HCT116 (cell line): ENCODE results near the gene IL22RA2. TPM values are rescaled to one million over a fixed set of nuclear protein-coding genes. Genes with fewer than 3 reads are reported as not detected.

Experiments used
- ATAC-seq: fragments of 200-7000 bp; cut with Tn5 transposase; 2 replicates; pipeline ENCODE4 v1.9.1; 2020; ENCODE audit warnings: mild to moderate bottlenecking, moderate library complexity
- BruUV-seq: library from RNA; stranded (reverse); fragments of 400-500 nt; replicated peaks from 2 replicates; lab custom pipeline; 2021; lab: Mats Ljungman, UMichigan
- CTCF ChIA-PET: fragments of 300-600 bp; sonication (Branson Sonifier 250); formaldehyde crosslinking; loops from one replicate; lab custom pipeline; 2021; ENCODE audit warnings: antibody characterized with exemption; lab: Charles Lee
- POLR2A ChIA-PET: fragments of 300-600, 350-600 bp; sonication (Branson Sonifier 250); formaldehyde crosslinking; loops from one replicate; lab custom pipeline; 2021; ENCODE audit warnings: antibody characterized with exemption; lab: Charles Lee
- RAD21 ChIA-PET, 2 experiments: fragments of 300-600 bp; sonication (Branson Sonifier 250); formaldehyde crosslinking; loops; one replicate each; lab custom pipeline; 2023; ENCODE audit warnings: low total read pairs in 2 of 2; ENCODE audit not compliant: uncharacterized antibody in 2 of 2, unreplicated experiment in 2 of 2, low non-redundant PET in 1 of 2; lab: Charles Lee
- DNase-seq: peaks from one replicate; pipeline ENCODE4 v3.0.0-alpha.2; 2010; ENCODE audit warnings: low read depth, low spot score
- H2AFZ ChIP-seq: fragments of 200-600 bp; shearing (Covaris generic), sonication (generic); 2 replicates; pipeline ENCODE4 v1.6.1; 2017; ENCODE audit warnings: low read depth, mixed run types, mixed read lengths, antibody characterized with exemption, low read length; ENCODE audit not compliant: poor library complexity, severe bottlenecking
- H3K27ac ChIP-seq: 2 replicates; pipeline ENCODE4 v1.5.1; 2012; ENCODE audit warnings: low read depth, low read length
- H3K27me3 ChIP-seq: fragments of 200-600 bp; sonication (generic); 2 replicates; pipeline ENCODE4 v1.6.1; 2016; ENCODE audit warnings: mixed run types, low read length, mixed read lengths; ENCODE audit not compliant: insufficient read depth
- H3K36me3 ChIP-seq, 2 experiments: fragments of 200-500 bp in 1 of 2; fragments of 200-600 bp in 1 of 2; sonication (Bioruptor generic) in 1 of 2; sonication (generic) in 1 of 2; 2 replicates each; pipeline versions ENCODE4 v1.5.1 to v1.6.1; 2014 to 2016; ENCODE audit warnings: low read length in 2 of 2, inconsistent platforms in 1 of 2, mixed read lengths in 1 of 2, mixed run types in 1 of 2; ENCODE audit not compliant: insufficient read depth in 2 of 2, control insufficient read depth in 1 of 2
- H3K4me1 ChIP-seq, 2 experiments: fragments of 200-600 bp in 1 of 2; sonication (generic) in 1 of 2; 2 replicates each; pipeline versions ENCODE4 v1.5.1 to v1.6.1; 2012 to 2017; ENCODE audit warnings: low read length in 2 of 2, inconsistent platforms in 1 of 2, mild to moderate bottlenecking in 1 of 2, mixed read lengths in 1 of 2, mixed run types in 1 of 2, moderate library complexity in 1 of 2; ENCODE audit not compliant: insufficient read depth in 2 of 2, control insufficient read depth in 1 of 2
- H3K4me2 ChIP-seq: fragments of 200-600 bp; sonication (generic); 2 replicates; pipeline ENCODE4 v1.6.1; 2017; ENCODE audit warnings: mixed run types, low read length, mixed read lengths
- H3K4me3 ChIP-seq, 2 experiments: fragments of 200-600 bp in 1 of 2; sonication (generic) in 1 of 2; replicated peaks in 1 of 2; 2 replicates each; pipeline ENCODE4 v1.5.1; 2011 to 2016; ENCODE audit warnings: low read length in 2 of 2, control low read depth in 1 of 2, low read depth in 1 of 2, mild to moderate bottlenecking in 1 of 2, mixed read lengths in 1 of 2, mixed run types in 1 of 2
- H3K79me2 ChIP-seq: fragments of 200-600 bp; sonication (generic); 2 replicates; pipeline ENCODE4 v1.6.1; 2017; ENCODE audit warnings: mild to moderate bottlenecking, mixed run types, low read length, moderate library complexity, mixed read lengths; ENCODE audit not compliant: insufficient read depth
- H3K9ac ChIP-seq: fragments of 200-600 bp; sonication (generic); 2 replicates; pipeline ENCODE4 v1.6.1; 2016; ENCODE audit warnings: low read length, mixed read lengths
- H3K9me2 ChIP-seq: fragments of 200-600 bp; sonication (generic), shearing (Covaris generic); 2 replicates; pipeline ENCODE4 v1.6.1; 2017; ENCODE audit warnings: mixed run types, mild to moderate bottlenecking, moderate library complexity; ENCODE audit not compliant: insufficient read depth
- H3K9me3 ChIP-seq, 2 experiments: fragments of 200-500 bp in 1 of 2; fragments of 200-600 bp in 1 of 2; sonication (Bioruptor generic) in 1 of 2; sonication (generic) in 1 of 2; 2 replicates each; pipeline ENCODE4 v1.6.1; 2014 to 2017; ENCODE audit warnings: low read length in 2 of 2, mixed read lengths in 2 of 2, inconsistent platforms in 1 of 2, low read depth in 1 of 2, mild to moderate bottlenecking in 1 of 2, mixed run types in 1 of 2, moderate library complexity in 1 of 2; ENCODE audit not compliant: control insufficient read depth in 1 of 2, insufficient read depth in 1 of 2
- H4K20me1 ChIP-seq: fragments of 200-600 bp; sonication (generic), shearing (Covaris generic); 2 replicates; pipeline ENCODE4 v1.6.1; 2017; ENCODE audit warnings: mixed run types, mild to moderate bottlenecking, moderate library complexity; ENCODE audit not compliant: insufficient read depth
- CBX3 ChIP-seq: IDR thresholded peaks from 2 replicates; pipeline ENCODE4 v1.6.1; 2012; ENCODE audit warnings: low read depth
- CEBPB ChIP-seq: IDR thresholded peaks from 2 replicates; pipeline ENCODE4 v1.6.1; 2012; ENCODE audit warnings: low read depth
- EGR1 ChIP-seq: IDR thresholded peaks from 2 replicates; pipeline ENCODE4 v1.6.1; 2012; ENCODE audit warnings: low read depth
- ELF1 ChIP-seq: IDR thresholded peaks from 2 replicates; pipeline ENCODE4 v1.6.1; 2012; ENCODE audit warnings: low read depth, borderline replicate concordance
- EZH2 ChIP-seq: fragments of 200-600 bp; sonication (generic); IDR thresholded peaks from 2 replicates; pipeline ENCODE4 v1.6.1; 2017; ENCODE audit warnings: antibody characterized with exemption, mixed run types
- EZH2phosphoT487 ChIP-seq: fragments of 200-600 bp; IDR thresholded peaks from 2 replicates; pipeline ENCODE4 v1.6.1; 2018; ENCODE audit warnings: antibody characterized with exemption, borderline replicate concordance
- FOSL1 ChIP-seq: IDR thresholded peaks from 2 replicates; pipeline ENCODE4 v1.6.1; 2012; ENCODE audit warnings: low read depth
- JUND ChIP-seq: IDR thresholded peaks from 2 replicates; pipeline ENCODE4 v1.6.1; 2012
- MAX ChIP-seq: IDR thresholded peaks from 2 replicates; pipeline ENCODE4 v1.6.1; 2012
- POLR2A ChIP-seq: IDR thresholded peaks from 2 replicates; pipeline ENCODE4 v1.7.0; 2011; ENCODE audit warnings: borderline replicate concordance; ENCODE audit not compliant: insufficient read depth, insufficient read length; ENCODE audit errors: extremely low read depth
- RAD21 ChIP-seq: IDR thresholded peaks from 2 replicates; pipeline ENCODE4 v1.6.1; 2012; ENCODE audit warnings: low read depth, mild to moderate bottlenecking
- SIN3A ChIP-seq: IDR thresholded peaks from 2 replicates; pipeline ENCODE4 v1.6.1; 2012; ENCODE audit warnings: low read depth
- SP1 ChIP-seq: IDR thresholded peaks from 2 replicates; pipeline ENCODE4 v1.6.1; 2012; ENCODE audit warnings: low read depth
- SRF ChIP-seq: IDR thresholded peaks from 2 replicates; pipeline ENCODE4 v1.6.1; 2012; ENCODE audit warnings: low read depth
- TCF7L2 ChIP-seq: IDR thresholded peaks from 2 replicates; pipeline ENCODE4 v1.7.0; 2011; ENCODE audit warnings: borderline replicate concordance, inconsistent platforms; ENCODE audit not compliant: insufficient read depth, insufficient read length; ENCODE audit errors: extremely low read depth
- YY1 ChIP-seq: IDR thresholded peaks from 2 replicates; pipeline ENCODE4 v1.6.1; 2011; ENCODE audit warnings: low read length, low read depth, moderate library complexity, mild to moderate bottlenecking; ENCODE audit not compliant: insufficient replicate concordance; ENCODE audit errors: extremely low read depth
- ZFX ChIP-seq: fragments of 450-650 bp; IDR thresholded peaks from 2 replicates; pipeline ENCODE4 v1.6.1; 2017
- ZNF274 ChIP-seq: fragments of 200-500 bp; sonication (Bioruptor generic); IDR thresholded peaks from 2 replicates; pipeline ENCODE4 v1.6.1; 2014; ENCODE audit warnings: mild to moderate bottlenecking, low read depth, low read length, inconsistent platforms
- intact Hi-C: fragments of 100-400 bp; cut with micrococcal nuclease; formaldehyde crosslinking; loops from 2 replicates; pipeline ENCODE4 v1.10.0; 2022
- total RNA-seq: library from RNA; stranded (reverse); gene quantifications from one replicate; pipeline ENCODE4 v1.2.1, GENCODE V29; 2021; ENCODE audit not compliant: unreplicated experiment
- TF ChIP-seq, protein P1 (sequence below): IDR thresholded peaks from 2 replicates; pipeline ENCODE4 v1.6.1; 2011; ENCODE audit warnings: mild to moderate bottlenecking, low read length, moderate library complexity; ENCODE audit not compliant: insufficient replicate concordance; ENCODE audit errors: extremely low read depth

Gene IL22RA2
- total RNA-seq, 1 experiment from 2014 or later = not detected

GRCh38 chr6:137160763-137161162 lies 12.7 kb downstream of the IL22RA2 start:
- Histone ChIP-seq H3K36me3 (no peaks in the 10 kb centered on the region), H3K79me2 (no peaks in the 10 kb centered on the region), H3K27me3 (no peaks in the 10 kb centered on the region), H3K4me2 (no peak overlapping the region), H3K9ac (no peak overlapping the region)
- no peak for ATAC-seq
- no peak for DNase-seq
- intact Hi-C loops = no loop called here
- ChIA-PET POLR2A (no interaction called here), CTCF (no interaction called here)
- TF ChIP-seq RAD21 (no peak), JUND (no peak), EZH2 (no peak), CEBPB (no peak), YY1 (no peak), ZNF274 (no peak), EGR1 (no peak), CBX3 (no peak), ZFX (no peak)
- TF ChIP-seq, protein P1, sequence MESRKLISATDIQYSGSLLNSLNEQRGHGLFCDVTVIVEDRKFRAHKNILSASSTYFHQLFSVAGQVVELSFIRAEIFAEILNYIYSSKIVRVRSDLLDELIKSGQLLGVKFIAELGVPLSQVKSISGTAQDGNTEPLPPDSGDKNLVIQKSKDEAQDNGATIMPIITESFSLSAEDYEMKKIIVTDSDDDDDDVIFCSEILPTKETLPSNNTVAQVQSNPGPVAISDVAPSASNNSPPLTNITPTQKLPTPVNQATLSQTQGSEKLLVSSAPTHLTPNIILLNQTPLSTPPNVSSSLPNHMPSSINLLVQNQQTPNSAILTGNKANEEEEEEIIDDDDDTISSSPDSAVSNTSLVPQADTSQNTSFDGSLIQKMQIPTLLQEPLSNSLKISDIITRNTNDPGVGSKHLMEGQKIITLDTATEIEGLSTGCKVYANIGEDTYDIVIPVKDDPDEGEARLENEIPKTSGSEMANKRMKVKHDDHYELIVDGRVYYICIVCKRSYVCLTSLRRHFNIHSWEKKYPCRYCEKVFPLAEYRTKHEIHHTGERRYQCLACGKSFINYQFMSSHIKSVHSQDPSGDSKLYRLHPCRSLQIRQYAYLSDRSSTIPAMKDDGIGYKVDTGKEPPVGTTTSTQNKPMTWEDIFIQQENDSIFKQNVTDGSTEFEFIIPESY = no peak
- TF ChIP-seq, all 23 proteins: peak for 0
- no peak overlapping the region for H3K4me3 ChIP-seq
- no TSS peak for BruUV-seq
- no peaks in the 10 kb centered on the region for H3K9me2 ChIP-seq
- no peak overlapping the region for H2AFZ ChIP-seq
- no peaks in the 10 kb centered on the region for H4K20me1 ChIP-seq
- RAD21 ChIA-PET = no interaction called here
- no peaks in the 10 kb centered on the region for H3K4me1 ChIP-seq
- no peaks in the 10 kb centered on the region for H3K9me3 ChIP-seq
- H3K27ac ChIP-seq = no peak overlapping the region

GRCh38 chr6:137159912-137160311 lies 13.5 kb downstream of the IL22RA2 start:
- ATAC-seq (no peak), DNase-seq (no peak)
- Histone ChIP-seq H3K9me2 (no peaks in the 10 kb centered on the region), H3K27me3 (no peaks in the 10 kb centered on the region), H3K9me3 (no peaks in the 10 kb centered on the region), H3K4me2 (no peak overlapping the region), H3K9ac (no peak overlapping the region), H3K36me3 (no peaks in the 10 kb centered on the region), H3K4me1 (no peaks in the 10 kb centered on the region), H2AFZ (no peak overlapping the region), H3K4me3 (no peak overlapping the region), H4K20me1 (no peaks in the 10 kb centered on the region), H3K27ac (no peak overlapping the region), H3K79me2 (no peaks in the 10 kb centered on the region)
- intact Hi-C loops = no loop called here
- ChIA-PET RAD21 (no interaction called here), POLR2A (no interaction called here), CTCF (no interaction called here)
- no TSS peak for BruUV-seq
- TF ChIP-seq FOSL1 (no peak), POLR2A (no peak), RAD21 (no peak), ZFX (no peak), EZH2phosphoT487 (no peak), SRF (no peak), SIN3A (no peak), MAX (no peak), JUND (no peak), ELF1 (no peak), TCF7L2 (no peak), SP1 (no peak), EGR1 (no peak)
- TF ChIP-seq, protein P1 = no peak
